AG04449 (cell line): Measurements from ENCODE around the gene WDR27.

ENCODE experiments used
- CTCF ChIA-PET: fragments of 350-600 bp; formaldehyde crosslinking; extraction: SDS; loops from one replicate; lab custom pipeline; 2021; ENCODE audit warnings: antibody characterized with exemption; lab: Yijun Ruan, JAX
- POLR2A ChIA-PET: fragments of 400-600, 350-600 bp; formaldehyde crosslinking; extraction: SDS; loops from one replicate; lab custom pipeline; 2020; ENCODE audit warnings: antibody characterized with exemption, inconsistent platforms; lab: Yijun Ruan, JAX
- DNase-seq: peaks from one replicate; pipeline ENCODE4 v3.0.0-alpha.2; 2010; ENCODE audit warnings: low read depth, low spot score
- H3K4me3 ChIP-seq: 2 replicates; pipeline ENCODE4 v1.5.1; 2011; ENCODE audit warnings: low read depth, mild to moderate bottlenecking, control low read depth, low read length
- TF ChIP-seq, protein P1 (sequence below): IDR thresholded peaks from one replicate; pipeline ENCODE4 v1.5.1; 2011; ENCODE audit warnings: mild to moderate bottlenecking, moderate library complexity, low read length, control low read depth, inconsistent platforms; ENCODE audit not compliant: insufficient read depth; ENCODE audit errors: missing control alignments

Gene WDR27

DNA sequence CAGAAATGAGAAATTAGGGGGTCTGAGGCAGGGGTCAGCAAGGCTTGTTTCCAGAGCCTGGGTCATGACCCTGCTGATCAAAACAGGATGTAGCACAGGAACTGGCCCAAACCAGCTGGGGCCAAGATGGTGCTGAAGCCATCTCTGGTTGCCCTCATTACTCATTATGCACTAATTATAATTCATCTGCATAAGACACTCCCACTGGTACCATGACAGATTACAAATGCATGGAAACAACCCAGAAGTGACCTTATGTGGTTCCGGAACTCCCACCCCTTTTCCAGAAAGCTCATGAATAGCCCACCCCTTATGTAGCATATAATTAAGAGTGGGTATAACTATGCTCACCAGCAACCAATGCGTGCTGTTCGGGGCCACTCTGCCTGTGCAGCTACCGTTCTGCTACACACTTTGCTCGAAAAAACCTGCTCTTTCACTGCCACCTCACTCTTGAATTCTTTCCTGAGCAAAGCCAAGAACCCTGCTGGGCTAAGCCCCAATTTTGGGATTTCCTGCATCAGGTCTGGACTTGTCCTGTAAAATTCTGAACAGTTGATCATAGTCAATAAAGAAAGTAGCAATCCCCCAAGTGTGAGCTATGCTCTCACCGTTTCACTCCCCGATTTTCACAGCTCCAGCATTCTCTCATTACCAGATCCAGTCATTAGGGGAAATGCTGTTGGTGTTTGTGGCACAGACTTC, 122.3 kb downstream of the WDR27 start:
- ChIA-PET CTCF (no interaction called here), POLR2A (no interaction called here)

DNA sequence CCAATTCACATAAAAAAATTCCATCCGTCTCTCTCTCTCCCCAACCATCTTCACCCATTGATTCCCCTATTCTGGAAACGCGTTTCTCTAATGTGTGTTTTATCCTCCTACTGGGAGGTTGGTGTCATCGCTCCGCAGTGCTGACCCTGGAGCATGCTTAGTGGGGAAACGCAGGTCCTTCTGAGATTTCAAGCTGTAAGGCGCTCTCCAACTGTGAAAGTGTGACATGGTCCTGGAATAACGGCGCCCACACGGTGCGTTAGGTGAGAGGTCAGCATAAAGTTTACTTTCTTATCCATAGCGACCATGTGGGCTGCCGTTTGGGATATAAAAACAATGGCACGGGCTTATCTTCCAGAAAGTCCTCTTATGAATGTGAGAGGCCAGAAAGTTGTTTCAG, 123.9 kb downstream of the WDR27 start:
- no peak overlapping the region for H3K4me3 ChIP-seq
- no peak for DNase-seq
- POLR2A ChIA-PET: no interaction called here
- TF ChIP-seq, protein P1, sequence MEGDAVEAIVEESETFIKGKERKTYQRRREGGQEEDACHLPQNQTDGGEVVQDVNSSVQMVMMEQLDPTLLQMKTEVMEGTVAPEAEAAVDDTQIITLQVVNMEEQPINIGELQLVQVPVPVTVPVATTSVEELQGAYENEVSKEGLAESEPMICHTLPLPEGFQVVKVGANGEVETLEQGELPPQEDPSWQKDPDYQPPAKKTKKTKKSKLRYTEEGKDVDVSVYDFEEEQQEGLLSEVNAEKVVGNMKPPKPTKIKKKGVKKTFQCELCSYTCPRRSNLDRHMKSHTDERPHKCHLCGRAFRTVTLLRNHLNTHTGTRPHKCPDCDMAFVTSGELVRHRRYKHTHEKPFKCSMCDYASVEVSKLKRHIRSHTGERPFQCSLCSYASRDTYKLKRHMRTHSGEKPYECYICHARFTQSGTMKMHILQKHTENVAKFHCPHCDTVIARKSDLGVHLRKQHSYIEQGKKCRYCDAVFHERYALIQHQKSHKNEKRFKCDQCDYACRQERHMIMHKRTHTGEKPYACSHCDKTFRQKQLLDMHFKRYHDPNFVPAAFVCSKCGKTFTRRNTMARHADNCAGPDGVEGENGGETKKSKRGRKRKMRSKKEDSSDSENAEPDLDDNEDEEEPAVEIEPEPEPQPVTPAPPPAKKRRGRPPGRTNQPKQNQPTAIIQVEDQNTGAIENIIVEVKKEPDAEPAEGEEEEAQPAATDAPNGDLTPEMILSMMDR: no peak
- CTCF ChIA-PET: no interaction called here

More for the DNA sequence above, 122.3 kb downstream of the WDR27 start:
- TF ChIP-seq, protein P1: no peak
- no peak for DNase-seq
- H3K4me3 ChIP-seq: no peak overlapping the region

DNA sequence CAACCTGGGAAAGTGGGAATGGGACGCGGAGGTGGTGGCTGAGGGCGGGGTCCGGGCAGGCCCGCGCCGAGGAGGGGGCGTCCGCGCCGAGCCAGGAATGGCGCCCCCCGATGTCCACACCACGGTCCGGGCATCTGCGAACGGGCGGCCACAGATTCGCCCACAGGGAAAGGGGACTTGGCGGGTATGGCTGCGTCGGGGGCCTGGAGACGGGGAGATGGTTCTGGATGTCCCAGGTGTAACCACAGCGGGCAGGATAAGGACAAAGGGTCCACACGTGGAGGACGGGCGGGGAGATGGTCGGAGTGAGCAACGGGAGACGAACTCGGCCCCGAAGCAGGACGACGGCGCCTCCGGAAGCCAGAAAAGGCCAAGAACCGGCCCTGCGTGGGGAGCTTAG, 124.6 kb downstream of the WDR27 start:
- CTCF ChIA-PET: no interaction called here
- TF ChIP-seq, protein P1: no peak
- DNase-seq: no peak
- no peak overlapping the region for H3K4me3 ChIP-seq
- POLR2A ChIA-PET: no interaction called here

DNA sequence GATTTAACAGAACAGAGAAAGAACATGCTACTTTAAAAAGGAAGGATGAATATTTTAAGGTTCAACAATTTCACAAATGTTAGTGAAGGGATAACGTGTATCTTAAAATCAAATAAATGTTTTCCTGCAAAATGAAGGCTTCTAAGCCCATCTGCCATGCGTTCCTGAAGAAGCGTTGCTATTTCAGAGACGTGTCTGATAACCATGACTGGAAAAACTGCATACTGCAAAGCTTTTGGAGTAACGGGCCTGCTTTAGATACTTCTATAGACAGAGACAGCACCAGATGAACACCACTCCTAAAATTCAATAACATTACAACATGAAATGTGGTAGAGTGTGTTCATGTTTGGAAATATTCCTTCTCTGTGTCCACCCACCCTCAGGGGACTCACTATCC, 126.0 kb downstream of the WDR27 start:
- H3K4me3 ChIP-seq: no peak overlapping the region
- ChIA-PET CTCF (no interaction called here), POLR2A (no interaction called here)
- DNase-seq: no peak
- TF ChIP-seq, protein P1: no peak

DNA sequence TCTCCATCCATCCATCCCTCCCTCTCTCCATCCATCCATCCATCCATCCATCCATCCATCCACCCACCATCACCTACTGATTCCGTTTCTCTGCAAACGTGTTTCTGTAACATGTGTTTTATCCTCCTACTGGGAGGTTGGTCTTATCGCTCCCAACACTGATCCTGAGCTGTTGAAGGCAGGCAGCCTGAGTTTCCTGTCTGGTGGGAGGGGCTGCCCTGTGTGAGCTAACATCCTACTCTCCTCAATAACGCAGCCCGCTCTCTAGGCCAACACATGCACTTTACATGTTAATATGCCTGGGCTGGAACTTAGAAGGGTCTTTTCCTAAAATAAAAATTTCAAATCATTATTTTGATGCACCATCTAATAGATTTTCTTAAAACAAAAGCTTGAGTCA, 126.5 kb downstream of the WDR27 start:
- no peak overlapping the region for H3K4me3 ChIP-seq
- ChIA-PET POLR2A (no interaction called here), CTCF (no interaction called here)
- no peak for DNase-seq
- TF ChIP-seq, protein P1: no peak

DNA sequence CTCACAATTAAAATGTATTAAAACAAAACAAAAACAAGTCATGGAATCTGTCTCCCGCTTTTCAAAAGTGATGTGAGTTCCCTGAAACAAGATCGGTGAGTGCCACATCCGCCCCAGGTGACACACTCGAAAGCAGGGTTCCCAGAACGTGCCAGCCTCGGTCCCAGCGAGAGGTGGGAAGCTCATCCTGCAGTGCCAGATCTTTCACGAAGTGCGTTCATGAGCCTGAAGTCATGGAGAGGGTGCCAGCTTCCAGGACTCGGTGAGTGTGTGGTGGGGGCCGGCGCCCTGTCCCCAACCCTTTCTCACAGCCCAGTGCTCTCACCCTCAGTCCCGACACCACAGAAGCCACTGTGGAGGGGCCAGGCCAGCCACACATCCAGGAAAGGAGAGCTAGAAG, 127.4 kb downstream of the WDR27 start:
- ChIA-PET POLR2A (no interaction called here), CTCF (no interaction called here)
- H3K4me3 ChIP-seq: no peak overlapping the region
- TF ChIP-seq, protein P1: no peak
- DNase-seq: no peak
